Measurements from ENCODE around the gene SLC22A23.

DNA sequence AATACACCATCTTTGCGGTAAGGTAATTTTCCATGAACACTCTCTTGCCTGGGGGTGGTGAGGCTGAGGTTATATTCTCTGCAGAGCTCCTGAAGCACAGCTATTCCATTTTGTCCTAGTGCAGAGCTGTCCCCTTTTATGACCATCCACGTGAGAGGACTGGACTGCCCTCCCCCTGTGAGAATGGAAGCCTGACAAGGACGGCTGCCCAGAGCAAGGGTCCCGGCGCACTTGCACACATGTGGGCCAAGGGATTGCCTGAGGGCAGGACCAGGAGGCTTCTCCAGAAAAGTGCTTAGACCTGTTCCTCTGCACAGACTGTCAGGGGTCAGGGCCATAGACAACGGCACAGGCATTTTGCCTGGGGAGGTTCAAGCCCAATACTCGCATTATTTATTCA, 48.2 kb downstream of the SLC22A23 start:
- no peak for TF ChIP-seq FOXA1 (IDR thresholded peaks at IDR 0.05)
- no peak for TF ChIP-seq ARNT (IDR thresholded peaks at IDR 0.05)
- TF ChIP-seq FOXM1 (IDR thresholded peaks at IDR 0.05; ENCODE audit: borderline replicate concordance): no peak
- TF ChIP-seq TARDBP (IDR thresholded peaks at IDR 0.05): no peak
- TF ChIP-seq, protein P1, sequence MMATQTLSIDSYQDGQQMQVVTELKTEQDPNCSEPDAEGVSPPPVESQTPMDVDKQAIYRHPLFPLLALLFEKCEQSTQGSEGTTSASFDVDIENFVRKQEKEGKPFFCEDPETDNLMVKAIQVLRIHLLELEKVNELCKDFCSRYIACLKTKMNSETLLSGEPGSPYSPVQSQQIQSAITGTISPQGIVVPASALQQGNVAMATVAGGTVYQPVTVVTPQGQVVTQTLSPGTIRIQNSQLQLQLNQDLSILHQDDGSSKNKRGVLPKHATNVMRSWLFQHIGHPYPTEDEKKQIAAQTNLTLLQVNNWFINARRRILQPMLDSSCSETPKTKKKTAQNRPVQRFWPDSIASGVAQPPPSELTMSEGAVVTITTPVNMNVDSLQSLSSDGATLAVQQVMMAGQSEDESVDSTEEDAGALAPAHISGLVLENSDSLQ (IDR thresholded peaks at IDR 0.05): no peak
- TF ChIP-seq CTBP1 (IDR thresholded peaks at IDR 0.05; ENCODE audit: borderline replicate concordance): no peak
- TF ChIP-seq L3MBTL2 (conservative IDR thresholded peaks at IDR 0.05): no peak

Data from HEK293T (cell line).